Measurements from ENCODE around the gene AKT1S1. TPM values are rescaled to one million over a fixed set of nuclear protein-coding genes. Genes with fewer than 3 reads are reported as not detected.

The AKT1S1 gene
- total and polyA plus RNA-seq, 2 experiments from 2014 or later = 15.6 to 74.5 TPM

DNA sequence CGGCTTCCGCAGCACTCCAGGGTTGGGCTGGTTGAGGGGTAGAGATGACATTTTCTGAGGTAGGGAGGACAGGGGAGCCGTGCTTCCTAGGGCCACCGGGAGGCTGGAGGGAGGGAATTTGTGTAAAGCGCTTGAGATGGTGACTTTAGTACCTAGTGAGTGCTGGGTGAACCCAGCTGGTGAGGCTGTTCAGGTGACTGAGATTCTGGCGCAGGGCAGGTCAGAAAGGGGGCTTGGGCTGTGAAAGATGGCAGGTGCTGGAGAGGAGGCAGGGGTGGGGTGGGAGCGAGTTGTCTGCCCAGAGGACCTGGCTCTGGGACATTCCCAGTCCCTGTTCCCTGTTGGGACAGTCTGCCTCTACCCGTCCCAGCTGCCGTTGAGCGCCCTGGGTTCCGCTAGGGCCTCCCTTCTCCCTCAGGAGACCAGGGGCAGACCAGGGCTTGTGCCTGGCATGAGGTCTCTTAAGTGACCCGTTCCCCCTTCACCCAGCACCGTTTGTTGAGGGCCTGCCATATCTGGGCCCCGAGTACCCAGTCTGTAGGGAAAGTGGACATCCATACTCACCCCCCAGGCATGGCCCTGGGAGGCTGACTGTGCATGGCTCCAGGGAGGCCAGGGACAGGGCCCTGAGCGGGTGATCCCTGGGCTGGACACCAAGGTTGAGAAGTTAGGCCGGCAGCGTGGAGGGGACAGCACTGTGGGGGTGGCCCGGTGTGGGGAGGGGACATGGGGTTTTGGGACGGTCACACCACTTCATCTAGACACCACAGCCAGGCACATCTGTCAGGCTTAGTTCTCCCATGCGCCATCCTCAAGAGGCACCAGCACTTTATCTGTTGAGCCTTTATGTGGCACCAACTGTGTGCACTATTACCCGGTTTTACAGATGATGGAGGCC, 21.2 kb downstream of the AKT1S1 start:
- H3K27ac ChIP-seq = no peak overlapping the region
- peaks cover 5% of the 10 kb centered on the region for H3K36me3 ChIP-seq (replicated peaks; ENCODE audit: insufficient read depth, low read depth)
- TF ChIP-seq, protein P1, sequence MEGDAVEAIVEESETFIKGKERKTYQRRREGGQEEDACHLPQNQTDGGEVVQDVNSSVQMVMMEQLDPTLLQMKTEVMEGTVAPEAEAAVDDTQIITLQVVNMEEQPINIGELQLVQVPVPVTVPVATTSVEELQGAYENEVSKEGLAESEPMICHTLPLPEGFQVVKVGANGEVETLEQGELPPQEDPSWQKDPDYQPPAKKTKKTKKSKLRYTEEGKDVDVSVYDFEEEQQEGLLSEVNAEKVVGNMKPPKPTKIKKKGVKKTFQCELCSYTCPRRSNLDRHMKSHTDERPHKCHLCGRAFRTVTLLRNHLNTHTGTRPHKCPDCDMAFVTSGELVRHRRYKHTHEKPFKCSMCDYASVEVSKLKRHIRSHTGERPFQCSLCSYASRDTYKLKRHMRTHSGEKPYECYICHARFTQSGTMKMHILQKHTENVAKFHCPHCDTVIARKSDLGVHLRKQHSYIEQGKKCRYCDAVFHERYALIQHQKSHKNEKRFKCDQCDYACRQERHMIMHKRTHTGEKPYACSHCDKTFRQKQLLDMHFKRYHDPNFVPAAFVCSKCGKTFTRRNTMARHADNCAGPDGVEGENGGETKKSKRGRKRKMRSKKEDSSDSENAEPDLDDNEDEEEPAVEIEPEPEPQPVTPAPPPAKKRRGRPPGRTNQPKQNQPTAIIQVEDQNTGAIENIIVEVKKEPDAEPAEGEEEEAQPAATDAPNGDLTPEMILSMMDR (IDR thresholded peaks at IDR 0.05; ENCODE audit: poor library complexity) = no peak
- no peak for TF ChIP-seq EZH2 (IDR thresholded peaks at IDR 0.05; ENCODE audit: borderline replicate concordance)
- no peak for TF ChIP-seq EZH2phosphoT487 (IDR thresholded peaks at IDR 0.05; ENCODE audit: low read depth, severe bottlenecking, unreplicated experiment)
- H2AFZ ChIP-seq = no peak overlapping the region
- H3K4me2 ChIP-seq = no peak overlapping the region
- H3K9me3 ChIP-seq (ENCODE audit: low read depth) = no peaks in the 10 kb centered on the region
- no peaks in the 10 kb centered on the region for H3K9me2 ChIP-seq (replicated peaks; ENCODE audit: insufficient read depth)
- peaks cover 16% of the 10 kb centered on the region for H3K4me1 ChIP-seq (ENCODE audit: insufficient read depth)
- DNase-seq (ENCODE audit: low spot score) = no peak
- peaks cover 52% of the 10 kb centered on the region for H3K79me2 ChIP-seq
- H4K20me1 ChIP-seq (ENCODE audit: insufficient read depth, poor library complexity, severe bottlenecking) = peaks cover 68% of the 10 kb centered on the region
- H3K4me3 ChIP-seq = no peak overlapping the region
- WGBS (ENCODE audit: low lambda C conversion rate, missing lambda C conversion rate) = 86% methylated on average over 21 of the region's 21 CpGs
- H3K27me3 ChIP-seq = no peaks in the 10 kb centered on the region

DNA sequence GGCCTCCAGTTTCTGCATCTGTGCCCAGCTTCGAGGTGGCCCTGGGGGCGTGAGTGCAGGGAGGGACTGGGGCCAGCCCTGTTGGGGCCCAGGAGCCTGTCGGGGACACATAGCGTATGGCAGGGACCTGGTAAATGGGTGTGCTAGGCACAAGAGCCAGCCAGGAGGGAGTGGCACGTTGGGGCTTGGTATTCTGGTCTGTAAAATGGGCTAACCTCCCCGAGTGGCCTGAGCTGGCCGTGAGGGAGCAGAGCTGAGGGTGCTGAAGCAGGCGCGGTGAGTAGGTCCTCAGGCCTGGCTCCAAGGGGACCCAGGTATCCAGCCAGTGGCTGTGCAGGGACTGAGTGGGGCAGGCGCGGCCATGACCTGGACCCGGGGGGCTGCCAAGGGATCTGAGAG, 21.9 kb downstream of the AKT1S1 start:
- H3K27ac ChIP-seq = no peak overlapping the region
- TF ChIP-seq, protein P1 (IDR thresholded peaks at IDR 0.05; ENCODE audit: poor library complexity) = no peak
- no peak for TF ChIP-seq EZH2phosphoT487 (IDR thresholded peaks at IDR 0.05; ENCODE audit: low read depth, severe bottlenecking, unreplicated experiment)
- H3K79me2 ChIP-seq = peaks cover 52% of the 10 kb centered on the region
- no peak overlapping the region for H2AFZ ChIP-seq
- peaks cover 5% of the 10 kb centered on the region for H3K36me3 ChIP-seq (replicated peaks; ENCODE audit: insufficient read depth, low read depth)
- 94% methylated on average over 12 of the region's 12 CpGs for WGBS (ENCODE audit: low lambda C conversion rate, missing lambda C conversion rate)
- no peak overlapping the region for H3K4me3 ChIP-seq
- no peaks in the 10 kb centered on the region for H3K9me2 ChIP-seq (replicated peaks; ENCODE audit: insufficient read depth)
- H3K27me3 ChIP-seq = no peaks in the 10 kb centered on the region
- peaks cover 62% of the 10 kb centered on the region for H4K20me1 ChIP-seq (ENCODE audit: insufficient read depth, poor library complexity, severe bottlenecking)
- H3K9me3 ChIP-seq (ENCODE audit: low read depth) = no peaks in the 10 kb centered on the region
- no peak overlapping the region for H3K4me2 ChIP-seq
- no peak for DNase-seq (ENCODE audit: low spot score)
- H3K4me1 ChIP-seq (ENCODE audit: insufficient read depth) = peaks cover 12% of the 10 kb centered on the region

DNA sequence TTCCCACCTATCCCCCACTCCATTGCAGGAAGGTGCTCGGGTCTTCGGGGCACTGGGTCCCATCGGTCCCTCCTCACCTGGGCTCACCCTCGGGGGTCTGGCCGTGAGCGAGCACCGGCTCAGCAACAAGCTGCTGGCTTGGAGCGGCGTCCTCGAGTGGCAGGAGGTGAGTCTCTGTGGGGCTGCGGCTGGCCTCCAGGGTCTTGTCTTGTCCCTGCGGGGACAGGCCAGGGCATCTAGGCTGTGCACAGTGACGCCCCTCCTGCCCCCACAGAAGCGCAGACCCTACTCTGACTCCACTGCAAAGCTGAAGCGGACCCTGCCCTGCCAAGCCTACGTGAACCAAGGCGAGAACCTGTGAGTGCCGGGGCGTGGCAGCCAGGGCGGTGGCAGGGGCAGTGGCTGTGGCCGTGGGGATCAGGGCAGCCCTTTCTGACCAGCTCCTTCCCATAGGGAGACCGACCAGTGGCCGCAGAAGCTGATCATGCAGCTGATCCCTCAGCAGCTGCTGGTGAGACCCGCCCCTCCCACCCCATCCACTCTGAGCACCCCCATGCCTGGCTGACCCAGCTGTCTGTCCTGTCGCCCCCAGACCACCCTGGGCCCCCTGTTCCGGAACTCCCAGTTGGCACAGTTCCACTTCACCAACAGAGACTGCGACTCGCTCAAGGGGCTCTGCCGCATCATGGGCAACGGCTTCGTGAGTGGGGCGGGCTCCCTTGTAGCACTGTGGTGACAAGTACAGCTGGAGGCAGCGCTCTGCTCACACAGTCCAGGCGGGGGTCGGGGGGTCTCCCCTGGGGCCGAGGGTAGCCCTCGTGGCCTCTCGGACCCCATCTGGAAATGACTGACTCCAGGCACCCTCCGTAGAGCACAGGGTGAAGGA, 22.5 kb downstream of the AKT1S1 start:
- no peak overlapping the region for H3K4me3 ChIP-seq
- H3K27ac ChIP-seq = no peak overlapping the region
- H3K36me3 ChIP-seq (replicated peaks; ENCODE audit: insufficient read depth, low read depth) = peaks cover 5% of the 10 kb centered on the region
- peaks cover 12% of the 10 kb centered on the region for H3K4me1 ChIP-seq (ENCODE audit: insufficient read depth)
- TF ChIP-seq, protein P1 (IDR thresholded peaks at IDR 0.05; ENCODE audit: poor library complexity) = no peak
- no peak for TF ChIP-seq EZH2 (IDR thresholded peaks at IDR 0.05; ENCODE audit: borderline replicate concordance)
- TF ChIP-seq EZH2phosphoT487 (IDR thresholded peaks at IDR 0.05; ENCODE audit: low read depth, severe bottlenecking, unreplicated experiment) = no peak
- H3K27me3 ChIP-seq = no peaks in the 10 kb centered on the region
- H3K9me3 ChIP-seq (ENCODE audit: low read depth) = no peaks in the 10 kb centered on the region
- no peak overlapping the region for H2AFZ ChIP-seq
- H4K20me1 ChIP-seq (ENCODE audit: insufficient read depth, poor library complexity, severe bottlenecking) = peaks cover 62% of the 10 kb centered on the region
- WGBS (ENCODE audit: low lambda C conversion rate, missing lambda C conversion rate) = 95% methylated on average over 34 of the region's 39 CpGs
- no peaks in the 10 kb centered on the region for H3K9me2 ChIP-seq (replicated peaks; ENCODE audit: insufficient read depth)
- no peak for DNase-seq (ENCODE audit: low spot score)
- peaks cover 59% of the 10 kb centered on the region for H3K79me2 ChIP-seq
- no peak overlapping the region for H3K4me2 ChIP-seq
